ENCODE data around the gene FUT4.
"Not testable (repeated sequence)": the region's sequence is repeated elsewhere in the genome, so short reads cannot be mapped to it uniquely, and the experiment has no call there.

The FUT4 gene

GRCh38 chr11:94543695-94544645 lies at the start of gene FUT4:
Gene FUT4 (plus strand): TSS chr11:94543921. CDS start chr11:94544134, 213 bp downstream.
- no peak for DNase-seq

GRCh38 chr11:94494126-94494680 lies 49.5 kb upstream of the FUT4 start:
- no peak for DNase-seq

- DNase-seq, result no peak
Measured at GRCh38 chr11:94500181-94500580, 43.5 kb upstream of the FUT4 start.

GRCh38 chr11:94501522-94501921 lies 42.2 kb upstream of the FUT4 start:
- no peak for DNase-seq

- no peak for DNase-seq
Measured at GRCh38 chr11:94504689-94505293, 38.9 kb upstream of the FUT4 start.

- DNase-seq, result not testable (repeated sequence)
Measured at GRCh38 chr11:94506513-94506912, 37.2 kb upstream of the FUT4 start.

- no peak for DNase-seq
Measured at GRCh38 chr11:94507485-94507884, 36.2 kb upstream of the FUT4 start.

GRCh38 chr11:94511932-94512781 lies 31.6 kb upstream of the FUT4 start, which contains the start of gene C11orf97:
Gene C11orf97 (plus strand): TSS chr11:94512461. CDS start chr11:94512529, 68 bp downstream.
- no peak for DNase-seq

- DNase-seq, result no peak
Measured at GRCh38 chr11:94513091-94513490, 30.6 kb upstream of the FUT4 start.

GRCh38 chr11:94515398-94515797 lies 28.3 kb upstream of the FUT4 start:
- DNase-seq, result no peak

- DNase-seq, result no peak
Measured at GRCh38 chr11:94516725-94517124, 27.0 kb upstream of the FUT4 start.

GRCh38 chr11:94518300-94518699 lies 25.4 kb upstream of the FUT4 start:
- no peak for DNase-seq

GRCh38 chr11:94519478-94520084 lies 24.1 kb upstream of the FUT4 start:
- no peak for DNase-seq

GRCh38 chr11:94521684-94522083 lies 22.0 kb upstream of the FUT4 start:
- DNase-seq, result no peak

GRCh38 chr11:94524341-94524740 lies 19.4 kb upstream of the FUT4 start:
- no peak for DNase-seq

- DNase-seq, result no peak
Measured at GRCh38 chr11:94525546-94526324, 18.0 kb upstream of the FUT4 start.

- no peak for DNase-seq
Measured at GRCh38 chr11:94526645-94527438, 16.9 kb upstream of the FUT4 start.

GRCh38 chr11:94528551-94528950 lies 15.2 kb upstream of the FUT4 start:
- no peak for DNase-seq

GRCh38 chr11:94532211-94532610 lies 11.5 kb upstream of the FUT4 start:
- no peak for DNase-seq

GRCh38 chr11:94533206-94533605 lies 10.5 kb upstream of the FUT4 start:
- no peak for DNase-seq
